B cell (primary cell): ENCODE results near the gene TBX4. TPM values are rescaled to one million over a fixed set of nuclear protein-coding genes. Genes with fewer than 3 reads are reported as not detected.

Experiments
- ATAC-seq: fragments of 200-7000 bp; cut with Tn5 transposase; one replicate; pipeline ENCODE4 v1.10.0; 2021; ENCODE audit warnings: low read depth, mild to moderate bottlenecking, moderate number of reproducible peaks, moderate library complexity
- CTCF ChIA-PET: fragments of 350-600 bp; sonication (Branson Sonifier 250); formaldehyde crosslinking; loops from one replicate; lab custom pipeline; 2021; ENCODE audit warnings: antibody characterized with exemption, inconsistent platforms; lab: Charles Lee
- POLR2A ChIA-PET: fragments of 350-600 bp; sonication (Branson Sonifier 250); formaldehyde crosslinking; loops from one replicate; lab custom pipeline; 2021; ENCODE audit warnings: antibody characterized with exemption; lab: Charles Lee
- DNase-seq: peaks from one replicate; pipeline ENCODE4 v3.0.0; 2013
- H2AFZ ChIP-seq: 2 replicates; pipeline ENCODE4 v1.6.1; 2012; ENCODE audit warnings: mild to moderate bottlenecking, low read depth, low read length; ENCODE audit not compliant: insufficient read depth, poor library complexity, severe bottlenecking
- H3K27ac ChIP-seq, 2 donors: 1 replicate in 1 of 2; 2 replicates in 1 of 2; pipeline ENCODE4 v1.5.1; 2012 to 2013; ENCODE audit warnings: low read length in 2 of 2, mild to moderate bottlenecking in 2 of 2, moderate library complexity in 1 of 2
- H3K27me3 ChIP-seq, 4 experiments: fragments of 200-600 bp in 1 of 4; sonication (generic) in 1 of 4; replicated peaks in 1 of 4; 1 replicate in 2 of 4; 2 replicates in 2 of 4; pipeline versions ENCODE4 v1.6.1 to v1.7.0; 2013 to 2016; ENCODE audit warnings: low read length in 3 of 4, mild to moderate bottlenecking in 2 of 4, mixed read lengths in 1 of 4, moderate library complexity in 1 of 4; ENCODE audit not compliant: insufficient read depth in 4 of 4, control insufficient read depth in 3 of 4; ENCODE audit errors: control extremely low read depth in 1 of 4
- H3K36me3 ChIP-seq, 2 experiments: replicated peaks in 1 of 2; 1 replicate in 1 of 2; 2 replicates in 1 of 2; pipeline versions ENCODE4 v1.6.1 to v1.7.1; 2013; ENCODE audit warnings: low read length in 1 of 2; ENCODE audit not compliant: insufficient read depth in 2 of 2, control insufficient read depth in 1 of 2; ENCODE audit errors: control extremely low read depth in 1 of 2, extremely low read depth in 1 of 2
- H3K4me1 ChIP-seq, 2 donors: fragments of 200-600 bp in 1 of 2; sonication (generic) in 1 of 2; 1 replicate in 1 of 2; 2 replicates in 1 of 2; pipeline versions ENCODE4 v1.5.1 to v1.6.1; 2013 to 2017; ENCODE audit warnings: low read length in 2 of 2; ENCODE audit not compliant: control insufficient read depth in 2 of 2, insufficient read depth in 2 of 2
- H3K4me2 ChIP-seq: replicated peaks from 2 replicates; pipeline ENCODE3; 2012; ENCODE audit warnings: mild to moderate bottlenecking, low read depth, low read length; ENCODE audit not compliant: poor library complexity, severe bottlenecking
- H3K4me3 ChIP-seq, 5 experiments: fragments of 200-600 bp in 1 of 5; sonication (generic) in 1 of 5; 1 replicate in 3 of 5; 2 replicates in 2 of 5; pipeline versions ENCODE4 v1.5.1 to v1.7.0; 2011 to 2016; ENCODE audit warnings: low read length in 4 of 5, mild to moderate bottlenecking in 4 of 5, low read depth in 2 of 5, control low read depth in 1 of 5, moderate library complexity in 1 of 5; ENCODE audit not compliant: insufficient read depth in 1 of 5; ENCODE audit errors: control extremely low read depth in 1 of 5, extremely low read depth in 1 of 5
- H3K79me2 ChIP-seq: fragments of 200-600 bp; sonication (generic); one replicate; pipeline ENCODE4 v1.6.0; 2016; ENCODE audit warnings: low read length; ENCODE audit not compliant: control insufficient read depth, insufficient read depth
- H3K9ac ChIP-seq: fragments of 200-600 bp; sonication (generic); 2 replicates; pipeline ENCODE4 v1.6.1; 2017; ENCODE audit warnings: mild to moderate bottlenecking, low read length, moderate library complexity
- H3K9me3 ChIP-seq, 3 donors: one replicate each; pipeline versions ENCODE4 v1.6.1 to v1.7.1; 2013; ENCODE audit warnings: low read length in 2 of 3; ENCODE audit not compliant: control insufficient read depth in 2 of 3, insufficient read depth in 1 of 3; ENCODE audit errors: control extremely low read depth in 1 of 3
- H4K20me1 ChIP-seq: 2 replicates; pipeline ENCODE4 v1.6.0; 2012; ENCODE audit warnings: mild to moderate bottlenecking, low read length; ENCODE audit not compliant: insufficient read depth, control insufficient read depth, poor library complexity, severe bottlenecking
- H3K27ac Mint-ChIP-seq: one replicate; pipeline ENCODE4 v1.8.0; 2021; ENCODE audit warnings: mixed read lengths
- H3K27me3 Mint-ChIP-seq: one replicate; pipeline ENCODE4 v1.8.0; 2021; ENCODE audit warnings: mixed read lengths
- H3K4me1 Mint-ChIP-seq: one replicate; pipeline ENCODE4 v1.8.0; 2021; ENCODE audit warnings: mixed read lengths
- H3K4me3 Mint-ChIP-seq: one replicate; pipeline ENCODE4 v1.8.0; 2021; ENCODE audit warnings: mixed read lengths
- H3K9me3 Mint-ChIP-seq: one replicate; pipeline ENCODE4 v1.8.0; 2022; ENCODE audit warnings: mixed read lengths; ENCODE audit not compliant: insufficient read depth
- CTCF ChIP-seq: fragments of 200-600 bp; IDR thresholded peaks from one replicate; pipeline ENCODE4 v1.8.0; 2022; ENCODE audit warnings: antibody characterized with exemption, mild to moderate bottlenecking
- EZH2 ChIP-seq: IDR thresholded peaks from 2 replicates; pipeline ENCODE4 v1.6.1; 2012; ENCODE audit warnings: borderline replicate concordance, low read depth, mild to moderate bottlenecking, moderate library complexity, low read length; ENCODE audit not compliant: insufficient read depth, poor library complexity, severe bottlenecking
- WGBS: methylation state at CpG from one replicate; pipeline ENCODE4 v1.1.5; 2013; ENCODE audit warnings: missing lambda C conversion rate; ENCODE audit not compliant: insufficient coverage; 5-methylcytosine and 5-hydroxymethylcytosine counted together
- intact Hi-C: fragments of 100-400 bp; cut with micrococcal nuclease; formaldehyde crosslinking; loops from one replicate; pipeline ENCODE4 v1.10.0; 2022
- polyA plus RNA-seq: library from polyadenylated mRNA; depleted of rRNA; stranded (reverse); fragments of >200 nt; gene quantifications from 2 replicates; pipeline ENCODE4 v1.2.3, GENCODE V29; 2012
- total RNA-seq, 2 donors: library from RNA; stranded (reverse); fragments of 120-200 nt in 1 of 2; gene quantifications; 1 replicate in 1 of 2; 2 replicates in 1 of 2; pipeline versions ENCODE4 v1.2.3 to v1.2.4, GENCODE V29; 2013 to 2022

TBX4 gene
- total and polyA plus RNA-seq, 2 donors (not counting 1 experiment from before 2014, with no cell fraction given) = not detected

GRCh38 chr17:61426482-61427304 lies 25.5 kb upstream of the TBX4 start:
- no peaks in the 10 kb centered on the region for H3K9me3 Mint-ChIP-seq
- peaks cover 0 to 15% (median 0%) of the 10 kb centered on the region in 4 experiments for H3K27me3 ChIP-seq
- 90% methylated on average over 7 of the region's 10 CpGs for WGBS

More at GRCh38 chr17:61426482-61427304, 25.5 kb upstream of the TBX4 start:
- Histone ChIP-seq H3K4me2 (no peak overlapping the region), H3K9me3 (no peaks in the 10 kb centered on the region), H3K27ac (no peak overlapping the region), H3K9ac (no peak overlapping the region), H3K4me1 (no peaks in the 10 kb centered on the region), H3K4me3 (no peak overlapping the region), H3K36me3 (no peaks in the 10 kb centered on the region), H2AFZ (no peak overlapping the region), H4K20me1 (no peaks in the 10 kb centered on the region), H3K79me2 (no peaks in the 10 kb centered on the region)
- no peak for ATAC-seq
- TF ChIP-seq EZH2 = no peak
- TF ChIP-seq CTCF = no peak
- Mint-ChIP-seq H3K4me3 (no peak overlapping the region), H3K27me3 (peaks cover 46% of the 10 kb centered on the region), H3K4me1 (no peaks in the 10 kb centered on the region), H3K27ac (no peak overlapping the region)
- DNase-seq = no peak
- POLR2A ChIA-PET = no interaction called here
- CTCF ChIA-PET = interaction anchor here (1.1 kb wide), 1 partner anchor 15 kb away, joined by 3 read pairs; no protein-coding TSS in a partner anchor
- intact Hi-C loops = no loop called here
